ENCODE results near the gene LPP. TPM values are rescaled to one million over a fixed set of nuclear protein-coding genes. Genes with fewer than 3 reads are reported as not detected.

Gene LPP
- total RNA-seq, 4 donors from 2014 or later = 1,872 to 3,079 (median 2,300) TPM

- TF ChIP-seq POLR2A (IDR thresholded peaks at IDR 0.05; ENCODE audit: low read depth) (no peak), CTCF (IDR thresholded peaks at IDR 0.05) (no peak)
- Histone ChIP-seq H3K9me3 (no peaks in the 10 kb centered on the region), H3K36me3 (peaks cover 0 to 3% (median 0%) of the 10 kb centered on the region in 4 donors), H3K27me3 (no peaks in the 10 kb centered on the region), H3K27ac (replicated peaks in 1 of 4) (no peak overlapping the region), H3K4me3 (no peak overlapping the region), H3K4me1 (peaks cover 0 to 33% (median 21%) of the 10 kb centered on the region in 4 donors)
- DNase-seq (ENCODE audit: extremely low spot score) = no peak
- intact Hi-C loops (cut with DNase I) = no loop called here
- 84% methylated on average over 1 of the region's 1 CpG for WGBS
Measured at GRCh38 chr3:188750617-188751016, 596.7 kb downstream of the LPP start.

GRCh38 chr3:188752850-188753249, 598.9 kb downstream of the LPP start:
- no peaks in the 10 kb centered on the region for H3K27me3 ChIP-seq
- no peaks in the 10 kb centered on the region for H3K36me3 ChIP-seq
- intact Hi-C loops (cut with DNase I) = no loop called here
- no peaks in the 10 kb centered on the region for H3K9me3 ChIP-seq
- H3K27ac ChIP-seq (replicated peaks in 1 of 4) = no peak overlapping the region
- TF ChIP-seq CTCF (IDR thresholded peaks at IDR 0.05) (no peak), EP300 (IDR thresholded peaks at IDR 0.05) (no peak), POLR2AphosphoS5 (IDR thresholded peaks at IDR 0.05) (no peak), POLR2A (IDR thresholded peaks at IDR 0.05; ENCODE audit: low read depth) (no peak)
- 100% methylated on average over 1 of the region's 1 CpG for WGBS
- no peak for DNase-seq (ENCODE audit: extremely low spot score)
- H3K4me3 ChIP-seq = no peak overlapping the region
- H3K4me1 ChIP-seq = peaks cover 0 to 33% (median 16%) of the 10 kb centered on the region in 4 donors

GRCh38 chr3:188754267-188754666, 600.3 kb downstream of the LPP start:
- 80% methylated on average over 5 of the region's 5 CpGs for WGBS
- H3K27ac ChIP-seq (replicated peaks in 1 of 4) = no peak overlapping the region

GRCh38 chr3:188756241-188756640, 602.3 kb downstream of the LPP start:
- peaks cover 0 to 10% (median 7%) of the 10 kb centered on the region in 4 donors for H3K36me3 ChIP-seq
- DNase-seq (ENCODE audit: extremely low spot score) = no peak
- no peak overlapping the region for H3K4me3 ChIP-seq
- no peaks in the 10 kb centered on the region for H3K27me3 ChIP-seq
- no peak overlapping the region for H3K27ac ChIP-seq (replicated peaks in 1 of 4)
- intact Hi-C loops (cut with DNase I) = loop anchor here (5.0 kb wide), 1 partner anchor 34 kb away; no protein-coding TSS in a partner anchor
- WGBS = 87% methylated on average over 3 of the region's 3 CpGs
- no peaks in the 10 kb centered on the region for H3K9me3 ChIP-seq
- no peak for TF ChIP-seq EP300 (IDR thresholded peaks at IDR 0.05)
- no peak for TF ChIP-seq POLR2AphosphoS5 (IDR thresholded peaks at IDR 0.05)
- no peak for TF ChIP-seq CTCF (IDR thresholded peaks at IDR 0.05)
- TF ChIP-seq POLR2A (IDR thresholded peaks at IDR 0.05; ENCODE audit: low read depth) = no peak
- peaks cover 0 to 47% (median 30%) of the 10 kb centered on the region in 4 donors for H3K4me1 ChIP-seq

More at GRCh38 chr3:188754267-188754666, 600.3 kb downstream of the LPP start:
- no peak overlapping the region for H3K4me3 ChIP-seq
- H3K9me3 ChIP-seq = no peaks in the 10 kb centered on the region
- H3K27me3 ChIP-seq = no peaks in the 10 kb centered on the region
- H3K36me3 ChIP-seq = no peaks in the 10 kb centered on the region
- TF ChIP-seq EP300 (IDR thresholded peaks at IDR 0.05) = no peak
- no peak for TF ChIP-seq POLR2A (IDR thresholded peaks at IDR 0.05; ENCODE audit: low read depth)
- no peak for TF ChIP-seq CTCF (IDR thresholded peaks at IDR 0.05)
- no peak for TF ChIP-seq POLR2AphosphoS5 (IDR thresholded peaks at IDR 0.05)
- intact Hi-C loops (cut with DNase I) = no loop called here
- no peak for DNase-seq (ENCODE audit: extremely low spot score)
- peaks cover 0 to 40% (median 17%) of the 10 kb centered on the region in 4 donors for H3K4me1 ChIP-seq
